ENCODE results near the gene NFIA.

Gene NFIA

DNA sequence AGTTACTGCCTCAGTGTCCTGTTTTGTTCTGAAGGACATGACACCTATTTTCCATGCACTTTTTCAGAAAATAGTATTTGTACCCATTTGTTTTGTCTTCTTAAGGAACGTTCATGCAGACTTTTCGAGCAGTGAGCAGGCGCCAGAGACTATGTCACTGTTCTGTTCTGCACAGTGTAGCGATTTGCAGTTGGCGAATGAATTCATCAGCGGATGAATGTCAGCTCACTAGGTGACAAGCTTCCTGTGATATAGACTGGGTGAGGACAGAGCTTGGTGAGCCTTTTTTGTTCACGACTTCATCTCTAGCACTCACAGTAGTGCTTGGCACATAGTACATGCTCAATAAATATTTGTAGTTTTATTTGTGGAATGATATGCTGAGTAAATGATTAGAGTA, 177.8 kb downstream of the NFIA start:
- Histone ChIP-seq H3K9ac (no peak overlapping the region), H3K36me3 (ENCODE audit: control insufficient read depth, insufficient read depth, low read length) (no peaks in the 10 kb centered on the region), H3K79me2 (peaks cover 27% of the 10 kb centered on the region), H3K27me3 (ENCODE audit: control insufficient read depth, insufficient read depth, low read length) (no peaks in the 10 kb centered on the region), H2AFZ (no peak overlapping the region), H3K9me3 (ENCODE audit: control insufficient read depth, low read length) (no peaks in the 10 kb centered on the region), H3K27ac (no peak overlapping the region), H3K4me2 (ENCODE audit: low read length) (no peak overlapping the region), H3K4me1 (no peaks in the 10 kb centered on the region), H3K4me3 (ENCODE audit: low read depth, low read length) (no peak overlapping the region)
- TF ChIP-seq, protein P1, sequence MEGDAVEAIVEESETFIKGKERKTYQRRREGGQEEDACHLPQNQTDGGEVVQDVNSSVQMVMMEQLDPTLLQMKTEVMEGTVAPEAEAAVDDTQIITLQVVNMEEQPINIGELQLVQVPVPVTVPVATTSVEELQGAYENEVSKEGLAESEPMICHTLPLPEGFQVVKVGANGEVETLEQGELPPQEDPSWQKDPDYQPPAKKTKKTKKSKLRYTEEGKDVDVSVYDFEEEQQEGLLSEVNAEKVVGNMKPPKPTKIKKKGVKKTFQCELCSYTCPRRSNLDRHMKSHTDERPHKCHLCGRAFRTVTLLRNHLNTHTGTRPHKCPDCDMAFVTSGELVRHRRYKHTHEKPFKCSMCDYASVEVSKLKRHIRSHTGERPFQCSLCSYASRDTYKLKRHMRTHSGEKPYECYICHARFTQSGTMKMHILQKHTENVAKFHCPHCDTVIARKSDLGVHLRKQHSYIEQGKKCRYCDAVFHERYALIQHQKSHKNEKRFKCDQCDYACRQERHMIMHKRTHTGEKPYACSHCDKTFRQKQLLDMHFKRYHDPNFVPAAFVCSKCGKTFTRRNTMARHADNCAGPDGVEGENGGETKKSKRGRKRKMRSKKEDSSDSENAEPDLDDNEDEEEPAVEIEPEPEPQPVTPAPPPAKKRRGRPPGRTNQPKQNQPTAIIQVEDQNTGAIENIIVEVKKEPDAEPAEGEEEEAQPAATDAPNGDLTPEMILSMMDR (IDR thresholded peaks at IDR 0.05), result no peak

DNA sequence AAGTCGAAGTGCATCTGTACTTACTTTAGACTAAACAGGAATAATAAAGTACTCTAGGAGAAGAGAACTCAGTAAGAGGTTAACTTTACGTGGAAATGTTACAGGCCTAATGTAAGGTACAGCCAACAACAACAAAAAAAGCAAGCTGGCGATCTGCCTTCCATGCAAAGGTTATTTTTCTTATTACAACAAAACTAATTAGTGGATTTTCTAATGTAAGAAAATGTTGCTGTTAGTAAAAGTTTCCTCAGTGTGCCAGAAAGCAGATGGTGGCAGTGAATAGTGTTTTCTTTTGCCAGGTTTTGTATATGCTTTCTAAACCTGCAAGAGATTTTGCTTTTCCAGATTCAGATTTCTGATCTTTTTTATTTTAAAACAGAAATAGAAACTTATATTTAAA, 179.2 kb downstream of the NFIA start:
- H3K27me3 ChIP-seq (ENCODE audit: control insufficient read depth, insufficient read depth, low read length), result no peaks in the 10 kb centered on the region
- H3K79me2 ChIP-seq, result peaks cover 19% of the 10 kb centered on the region
- H3K4me1 ChIP-seq, result no peaks in the 10 kb centered on the region
- H2AFZ ChIP-seq, result no peak overlapping the region
- TF ChIP-seq, protein P1 (IDR thresholded peaks at IDR 0.05), result no peak
- H3K4me2 ChIP-seq (ENCODE audit: low read length), result no peak overlapping the region
- no peak overlapping the region for H3K27ac ChIP-seq
- H3K36me3 ChIP-seq (ENCODE audit: control insufficient read depth, insufficient read depth, low read length), result no peaks in the 10 kb centered on the region
- no peak overlapping the region for H3K4me3 ChIP-seq (ENCODE audit: low read depth, low read length)
- H3K9me3 ChIP-seq (ENCODE audit: control insufficient read depth, low read length), result no peaks in the 10 kb centered on the region
- H3K9ac ChIP-seq, result no peak overlapping the region

DNA sequence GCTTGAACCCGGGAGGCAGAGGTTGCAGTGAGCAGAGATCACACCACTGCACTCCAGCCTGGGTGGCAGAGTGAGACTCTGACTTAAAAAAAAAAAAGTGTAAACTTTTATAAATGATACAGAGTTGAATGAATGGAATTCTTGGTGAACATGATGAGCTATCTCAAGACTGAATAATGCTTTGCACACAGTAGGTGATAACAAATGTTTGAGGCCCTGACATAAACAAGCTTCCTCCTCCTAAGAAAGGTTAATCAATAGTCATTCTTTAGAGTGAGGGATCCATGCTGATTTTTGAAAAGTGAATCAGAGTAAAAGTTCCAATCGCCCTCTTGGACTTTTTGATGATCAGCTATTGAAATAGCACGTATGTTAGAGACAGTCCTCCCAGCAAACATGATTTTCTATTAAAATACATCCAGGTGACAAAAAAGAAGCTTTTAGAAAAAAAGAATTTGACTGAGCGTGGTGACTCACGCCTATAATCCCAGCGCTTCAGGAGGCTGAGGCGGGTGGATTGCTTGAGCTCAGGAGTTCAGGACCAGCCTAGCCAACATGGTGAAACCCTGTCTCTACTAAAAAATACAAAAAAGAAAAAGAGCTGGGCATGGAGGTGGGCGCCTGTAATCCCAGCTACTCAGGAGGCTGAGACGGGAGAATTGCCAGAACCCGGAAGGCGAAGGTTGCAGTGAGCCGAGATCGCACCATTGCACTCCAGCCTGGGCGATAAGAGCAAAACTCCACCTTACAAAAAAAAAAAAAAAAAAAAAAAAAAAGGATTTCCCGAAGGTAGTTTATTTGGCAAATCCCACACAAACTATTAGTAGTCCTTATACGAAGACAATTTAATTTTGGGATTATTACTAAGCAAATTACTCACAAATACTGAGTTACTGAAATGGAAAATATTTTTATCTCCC, 181.8 kb downstream of the NFIA start:
- H3K4me2 ChIP-seq (ENCODE audit: low read length), result no peak overlapping the region
- no peak overlapping the region for H3K4me3 ChIP-seq (ENCODE audit: low read depth, low read length)
- H3K27ac ChIP-seq, result no peak overlapping the region
- H3K36me3 ChIP-seq (ENCODE audit: control insufficient read depth, insufficient read depth, low read length), result no peaks in the 10 kb centered on the region
- H3K9me3 ChIP-seq (ENCODE audit: control insufficient read depth, low read length), result no peaks in the 10 kb centered on the region
- H3K27me3 ChIP-seq (ENCODE audit: control insufficient read depth, insufficient read depth, low read length), result no peaks in the 10 kb centered on the region
- TF ChIP-seq, protein P1 (IDR thresholded peaks at IDR 0.05), result no peak
- no peak overlapping the region for H3K9ac ChIP-seq
- no peak overlapping the region for H2AFZ ChIP-seq
- H3K79me2 ChIP-seq, result peaks cover 7% of the 10 kb centered on the region
- H3K4me1 ChIP-seq, result no peaks in the 10 kb centered on the region

DNA sequence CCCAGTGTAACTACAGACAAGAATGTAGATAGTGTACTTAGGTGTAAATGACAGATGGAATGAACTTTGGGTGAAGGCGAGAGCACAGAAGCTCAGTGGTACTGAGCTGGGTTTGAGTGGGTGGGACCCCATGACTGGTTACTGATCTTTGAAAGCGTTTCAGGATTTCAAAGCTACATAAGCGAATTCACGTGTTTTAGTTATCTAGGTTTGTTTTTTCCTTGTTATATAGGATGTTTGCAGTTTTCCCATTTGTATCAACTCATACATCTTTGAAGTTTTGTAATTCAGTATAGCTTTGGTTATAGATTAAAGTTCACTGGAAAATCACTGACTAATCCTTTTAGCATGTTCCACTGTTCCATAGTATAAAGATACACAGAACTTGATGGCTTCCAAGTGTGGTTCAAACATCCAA, 182.5 kb downstream of the NFIA start:
- Histone ChIP-seq H3K9me3 (ENCODE audit: control insufficient read depth, low read length) (no peaks in the 10 kb centered on the region), H2AFZ (no peak overlapping the region), H3K4me2 (ENCODE audit: low read length) (no peak overlapping the region), H3K4me3 (ENCODE audit: low read depth, low read length) (no peak overlapping the region), H3K9ac (no peak overlapping the region), H3K27ac (no peak overlapping the region), H3K79me2 (peaks cover 4% of the 10 kb centered on the region), H3K27me3 (ENCODE audit: control insufficient read depth, insufficient read depth, low read length) (no peaks in the 10 kb centered on the region), H3K4me1 (no peaks in the 10 kb centered on the region), H3K36me3 (ENCODE audit: control insufficient read depth, insufficient read depth, low read length) (no peaks in the 10 kb centered on the region)
- TF ChIP-seq, protein P1 (IDR thresholded peaks at IDR 0.05), result no peak

DNA sequence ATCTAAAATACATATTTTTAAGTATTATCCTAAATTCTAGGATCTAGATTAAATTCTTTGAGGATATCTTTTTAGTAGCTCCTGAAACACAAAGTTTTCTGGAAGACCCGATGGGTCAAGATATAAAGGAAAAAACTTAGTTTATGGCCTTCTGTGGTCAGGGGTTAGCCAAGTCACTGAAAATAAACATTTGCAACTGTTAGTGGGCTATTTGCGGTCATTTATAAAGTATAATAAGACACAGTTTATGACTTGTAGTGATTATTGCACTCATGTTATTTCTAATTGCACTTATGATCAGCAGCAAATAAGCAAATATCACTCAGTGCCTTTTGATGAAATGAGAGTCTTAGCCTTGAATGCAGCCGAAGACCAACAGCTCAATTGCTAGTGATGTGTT, 183.3 kb downstream of the NFIA start:
- TF ChIP-seq, protein P1 (IDR thresholded peaks at IDR 0.05), result no peak
- H3K27ac ChIP-seq, result no peak overlapping the region
- H3K36me3 ChIP-seq (ENCODE audit: control insufficient read depth, insufficient read depth, low read length), result no peaks in the 10 kb centered on the region
- peaks cover 4% of the 10 kb centered on the region for H3K79me2 ChIP-seq
- no peaks in the 10 kb centered on the region for H3K9me3 ChIP-seq (ENCODE audit: control insufficient read depth, low read length)
- H3K4me3 ChIP-seq (ENCODE audit: low read depth, low read length), result no peak overlapping the region
- no peak overlapping the region for H2AFZ ChIP-seq
- H3K9ac ChIP-seq, result no peak overlapping the region
- no peak overlapping the region for H3K4me2 ChIP-seq (ENCODE audit: low read length)
- no peaks in the 10 kb centered on the region for H3K4me1 ChIP-seq
- no peaks in the 10 kb centered on the region for H3K27me3 ChIP-seq (ENCODE audit: control insufficient read depth, insufficient read depth, low read length)

Data from parathyroid adenoma (tissue), 2 donors.